Endothelial cell (in vitro differentiated cells): Measurements from ENCODE around the gene ALK. TPM values are rescaled to one million over a fixed set of nuclear protein-coding genes. Genes with fewer than 3 reads are reported as not detected.

ENCODE experiments used
- DNase-seq: peaks from one replicate; pipeline ENCODE4 v3.0.0; 2021; ENCODE audit warnings: low spot score
- H3K27ac Mint-ChIP-seq: one replicate; pipeline ENCODE4 v1.8.0; 2021; ENCODE audit warnings: mixed read lengths, inconsistent platforms; ENCODE audit not compliant: unreplicated experiment
- H3K27me3 Mint-ChIP-seq: one replicate; pipeline ENCODE4 v1.8.0; 2021; ENCODE audit warnings: mild to moderate bottlenecking, moderate library complexity, mixed read lengths, inconsistent platforms; ENCODE audit not compliant: unreplicated experiment
- H3K36me3 Mint-ChIP-seq: one replicate; pipeline ENCODE4 v1.8.0; 2021; ENCODE audit warnings: mild to moderate bottlenecking, low read depth, mixed read lengths, inconsistent platforms; ENCODE audit not compliant: unreplicated experiment
- H3K4me1 Mint-ChIP-seq: one replicate; pipeline ENCODE4 v1.8.0; 2021; ENCODE audit warnings: mild to moderate bottlenecking, mixed read lengths, inconsistent platforms; ENCODE audit not compliant: unreplicated experiment
- H3K4me3 Mint-ChIP-seq: one replicate; pipeline ENCODE4 v1.8.0; 2021; ENCODE audit warnings: mild to moderate bottlenecking, mixed read lengths, inconsistent platforms; ENCODE audit not compliant: unreplicated experiment
- H3K9me3 Mint-ChIP-seq: one replicate; pipeline ENCODE4 v1.8.0; 2021; ENCODE audit warnings: mixed read lengths, inconsistent platforms; ENCODE audit not compliant: unreplicated experiment
- CTCF ChIP-seq: fragments of 200-600 bp; sonication (generic); IDR thresholded peaks from one replicate; pipeline ENCODE4 v1.5.0; 2021; ENCODE audit warnings: antibody characterized with exemption; ENCODE audit not compliant: unreplicated experiment
- total RNA-seq: library from RNA; stranded (reverse); fragmentation: NEBNext Ultra II Directional; extraction: Animal tissue kit (Norgen Biotek cat#: 25700); gene quantifications from one replicate; pipeline ENCODE4 v1.2.1, GENCODE V29; 2021; ENCODE audit not compliant: unreplicated experiment

The ALK gene
- total RNA-seq, 1 donor from 2014 or later: 0.05 TPM

GRCh38 chr2:29618024-29618423, 303.4 kb downstream of the ALK start:
- Mint-ChIP-seq H3K4me3 (no peak overlapping the region), H3K27me3 (peaks cover 2% of the 10 kb centered on the region), H3K27ac (no peak overlapping the region), H3K36me3 (no peaks in the 10 kb centered on the region), H3K9me3 (no peaks in the 10 kb centered on the region), H3K4me1 (peaks cover 3% of the 10 kb centered on the region)
- no peak for DNase-seq
- no peak for TF ChIP-seq CTCF

GRCh38 chr2:29617351-29617750, 304.0 kb downstream of the ALK start:
- H3K4me3 Mint-ChIP-seq: no peak overlapping the region
- H3K27ac Mint-ChIP-seq: no peak overlapping the region
- no peaks in the 10 kb centered on the region for H3K9me3 Mint-ChIP-seq
- H3K36me3 Mint-ChIP-seq: no peaks in the 10 kb centered on the region
- H3K4me1 Mint-ChIP-seq: peaks cover 3% of the 10 kb centered on the region
- H3K27me3 Mint-ChIP-seq: peaks cover 2% of the 10 kb centered on the region
- DNase-seq: no peak
- TF ChIP-seq CTCF: no peak

DNA sequence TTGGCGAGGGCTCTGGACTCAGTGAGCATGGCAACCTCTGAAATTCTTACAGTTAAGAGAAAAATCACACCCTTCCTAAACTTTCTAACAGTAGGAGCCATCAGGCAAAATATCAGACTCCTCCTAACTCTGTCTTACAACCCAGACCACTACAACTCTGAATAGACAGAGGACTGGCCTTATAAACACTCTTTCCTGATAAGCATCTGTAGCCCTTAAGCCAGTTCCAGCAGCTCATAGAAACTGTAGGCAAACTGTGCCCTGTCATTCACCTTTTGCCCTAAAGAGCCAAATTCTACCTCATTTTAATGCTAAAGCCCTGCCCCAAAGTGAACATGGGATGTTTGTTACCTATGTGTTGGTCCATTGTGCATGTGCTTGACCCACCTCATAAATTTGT, 304.8 kb downstream of the ALK start:
- Mint-ChIP-seq H3K4me3 (no peak overlapping the region), H3K27me3 (peaks cover 2% of the 10 kb centered on the region), H3K36me3 (no peaks in the 10 kb centered on the region), H3K4me1 (peaks cover 3% of the 10 kb centered on the region), H3K27ac (no peak overlapping the region), H3K9me3 (no peaks in the 10 kb centered on the region)
- DNase-seq: no peak
- no peak for TF ChIP-seq CTCF

DNA sequence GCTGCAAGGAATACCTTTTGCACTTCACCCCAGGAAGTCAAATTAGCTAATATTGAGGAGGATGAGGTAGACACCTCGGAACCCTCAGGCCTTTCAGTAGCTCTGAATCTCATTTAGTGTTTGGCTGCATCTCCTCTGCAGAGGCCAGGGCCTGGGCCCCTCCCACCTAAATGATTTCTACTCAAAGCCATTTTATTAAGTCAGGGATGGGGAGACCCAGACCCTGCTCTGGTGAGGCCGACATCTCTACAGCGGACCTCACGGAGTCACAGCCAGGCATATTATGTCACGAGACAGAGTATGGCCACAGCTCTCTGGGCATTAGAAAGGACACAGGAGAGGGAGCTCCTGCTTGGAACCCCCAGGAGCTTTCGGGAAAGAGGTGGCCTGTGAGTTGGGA, 305.5 kb downstream of the ALK start:
- Mint-ChIP-seq H3K27ac (no peak overlapping the region), H3K4me3 (no peak overlapping the region)

GRCh38 chr2:29615183-29615582, 306.2 kb downstream of the ALK start:
- Mint-ChIP-seq H3K36me3 (no peaks in the 10 kb centered on the region), H3K9me3 (no peaks in the 10 kb centered on the region), H3K27me3 (peaks cover 2% of the 10 kb centered on the region), H3K4me1 (peaks cover 3% of the 10 kb centered on the region), H3K4me3 (no peak overlapping the region), H3K27ac (no peak overlapping the region)
- no peak for DNase-seq
- TF ChIP-seq CTCF: no peak

More for the DNA sequence above, 305.5 kb downstream of the ALK start:
- TF ChIP-seq CTCF: no peak
- H3K36me3 Mint-ChIP-seq: no peaks in the 10 kb centered on the region
- peaks cover 2% of the 10 kb centered on the region for H3K27me3 Mint-ChIP-seq
- H3K4me1 Mint-ChIP-seq: peaks cover 3% of the 10 kb centered on the region
- H3K9me3 Mint-ChIP-seq: no peaks in the 10 kb centered on the region
- no peak for DNase-seq
